GM23338 (cell line): ENCODE measurements around the gene SERGEF. TPM values are rescaled to one million over a fixed set of nuclear protein-coding genes. Genes with fewer than 3 reads are reported as not detected.

Source experiments
- ATAC-seq: fragments of 200-7000 bp; cut with Tn5 transposase; 3 replicates; pipeline ENCODE4 v1.9.1; 2020
- DNase-seq: peaks from one replicate; pipeline ENCODE4 v3.0.0-alpha.2; 2015; ENCODE audit warnings: low spot score
- H2AFZ ChIP-seq: fragments of 200-600 bp; sonication (generic); 2 replicates; pipeline ENCODE4 v1.8.0; 2016; ENCODE audit warnings: antibody characterized with exemption, mild to moderate bottlenecking, moderate library complexity
- H3F3A ChIP-seq: fragments of 200-600 bp; sonication (generic); replicated peaks from 2 replicates; pipeline ENCODE4 v1.8.0; 2017; ENCODE audit warnings: antibody characterized with exemption, mixed run types, low read depth
- H3K27ac ChIP-seq: fragments of 200-600 bp; sonication (generic); 2 replicates; pipeline ENCODE4 v1.6.1; 2016; ENCODE audit warnings: low read depth
- H3K27me3 ChIP-seq: fragments of 200-600 bp; sonication (generic); 2 replicates; pipeline ENCODE4 v1.8.0; 2016; ENCODE audit warnings: mild to moderate bottlenecking, mixed run types, moderate library complexity; ENCODE audit not compliant: insufficient read depth
- H3K36me3 ChIP-seq: fragments of 200-600 bp; sonication (generic); 2 replicates; pipeline ENCODE4 v1.8.0; 2016; ENCODE audit warnings: mild to moderate bottlenecking; ENCODE audit not compliant: insufficient read depth
- H3K4me1 ChIP-seq: fragments of 200-600 bp; sonication (generic); 2 replicates; pipeline ENCODE4 v1.8.0; 2016; ENCODE audit warnings: mild to moderate bottlenecking, moderate library complexity; ENCODE audit not compliant: insufficient read depth
- H3K4me2 ChIP-seq: fragments of 200-600 bp; sonication (generic); 2 replicates; pipeline ENCODE4 v1.7.1; 2017; ENCODE audit warnings: mixed run types
- H3K4me3 ChIP-seq: fragments of 200-600 bp; sonication (generic); 2 replicates; pipeline ENCODE4 v1.6.1; 2016; ENCODE audit warnings: mixed run types
- H3K79me2 ChIP-seq: fragments of 200-600 bp; sonication (generic); replicated peaks from 2 replicates; pipeline ENCODE4 v1.8.0; 2017; ENCODE audit warnings: mild to moderate bottlenecking; ENCODE audit not compliant: insufficient read depth
- H3K9me2 ChIP-seq: fragments of 200-600 bp; sonication (generic); 2 replicates; pipeline ENCODE4 v1.8.0; 2017; ENCODE audit not compliant: insufficient read depth
- H4K20me1 ChIP-seq: fragments of 200-600 bp; sonication (generic); replicated peaks from 2 replicates; pipeline ENCODE4 v1.8.0; 2017; ENCODE audit warnings: mild to moderate bottlenecking; ENCODE audit not compliant: insufficient read depth
- H3K27ac Mint-ChIP-seq: 2 replicates; pipeline ENCODE4 v1.8.0; 2020; ENCODE audit warnings: inconsistent platforms, mild to moderate bottlenecking, moderate library complexity, mixed read lengths
- H3K27me3 Mint-ChIP-seq: 3 replicates; pipeline ENCODE4 v1.8.0; 2022; ENCODE audit warnings: low read depth, mild to moderate bottlenecking, moderate library complexity, mixed read lengths, inconsistent platforms; ENCODE audit not compliant: insufficient read depth, poor library complexity
- H3K36me3 Mint-ChIP-seq: 3 replicates; pipeline ENCODE4 v1.8.0; 2021; ENCODE audit warnings: low read depth, mild to moderate bottlenecking, inconsistent platforms, moderate library complexity, mixed read lengths
- H3K4me1 Mint-ChIP-seq: 3 replicates; pipeline ENCODE4 v1.8.0; 2020; ENCODE audit warnings: mild to moderate bottlenecking, inconsistent platforms, mixed read lengths
- H3K4me3 Mint-ChIP-seq: 3 replicates; pipeline ENCODE4 v1.8.0; 2021; ENCODE audit warnings: moderate library complexity, mild to moderate bottlenecking, inconsistent platforms, mixed read lengths
- H3K9me3 Mint-ChIP-seq: 3 replicates; pipeline ENCODE4 v1.8.0; 2020; ENCODE audit warnings: moderate library complexity, mild to moderate bottlenecking, inconsistent platforms, mixed read lengths
- CREB1 ChIP-seq: fragments of 250-450 bp; sonication (Bioruptor Pico); IDR thresholded peaks from 2 replicates; pipeline ENCODE4 v1.5.0; 2020; ENCODE audit warnings: low read depth, mild to moderate bottlenecking, moderate library complexity
- EZH2 ChIP-seq: fragments of 200-600 bp; sonication (generic); IDR thresholded peaks from one replicate; pipeline ENCODE4 v1.8.0; 2017; ENCODE audit warnings: antibody characterized with exemption, mild to moderate bottlenecking, low read depth; ENCODE audit not compliant: unreplicated experiment
- EZH2phosphoT487 ChIP-seq: fragments of 200-600 bp; sonication (generic); IDR thresholded peaks from one replicate; pipeline ENCODE4 v1.8.1; 2018; ENCODE audit warnings: antibody characterized with exemption; ENCODE audit not compliant: unreplicated experiment
- JUNB ChIP-seq: IDR thresholded peaks from one replicate; pipeline ENCODE4 v1.6.1; 2016; ENCODE audit warnings: antibody characterized with exemption; ENCODE audit not compliant: unreplicated experiment
- NANOG ChIP-seq: IDR thresholded peaks from 2 replicates; pipeline ENCODE4 v1.6.1; 2016; ENCODE audit warnings: antibody characterized with exemption, borderline replicate concordance
- POLR2AphosphoS5 ChIP-seq: IDR thresholded peaks from 2 replicates; pipeline ENCODE4 v1.6.1; 2016; ENCODE audit warnings: antibody characterized with exemption, low read depth
- STAT1 ChIP-seq: IDR thresholded peaks from one replicate; pipeline ENCODE4 v1.6.1; 2016; ENCODE audit warnings: antibody characterized with exemption; ENCODE audit not compliant: unreplicated experiment
- ZNF114 ChIP-seq: fragments of 250-450 bp; sonication (Bioruptor Pico); IDR thresholded peaks from 2 replicates; pipeline ENCODE4 v1.5.0; 2020; ENCODE audit warnings: mild to moderate bottlenecking, moderate library complexity
- ZNF331 ChIP-seq: fragments of 250-450 bp; sonication (Bioruptor Pico); IDR thresholded peaks from 2 replicates; pipeline ENCODE4 v1.5.0; 2020; ENCODE audit warnings: low read depth, mild to moderate bottlenecking, moderate library complexity
- polyA plus RNA-seq: library from polyadenylated mRNA; unstranded; fragments of >200 nt; fragmentation: Nextera tagmentation; extraction: Ambion mirVana; gene quantifications from 2 replicates; pipeline ENCODE4 v1.2.1, GENCODE V29; 2016
- total RNA-seq: library from RNA; depleted of rRNA; stranded (reverse); fragments of >200 nt; shearing (Covaris generic); gene quantifications from 2 replicates; pipeline ENCODE4 v1.2.3, GENCODE V29; 2014
- TF ChIP-seq, protein P1 (sequence below): IDR thresholded peaks from one replicate; pipeline ENCODE4 v1.6.1; 2018; ENCODE audit warnings: antibody characterized with exemption; ENCODE audit not compliant: unreplicated experiment
- TF ChIP-seq, protein P2 (sequence below): fragments of 250-450 bp; sonication (Bioruptor Pico); IDR thresholded peaks from 2 replicates; pipeline ENCODE4 v1.5.0; 2020; ENCODE audit warnings: mild to moderate bottlenecking, moderate library complexity
- TF ChIP-seq, protein P3 (sequence below), 2 experiments: fragments of 200-600 bp in 1 of 2; sonication (generic) in 1 of 2; conservative IDR thresholded peaks; 2 replicates each; pipeline versions ENCODE4 v1.5.1 to v1.6.1; 2016 to 2017; ENCODE audit warnings: antibody characterized with exemption in 2 of 2, low read depth in 2 of 2, mild to moderate bottlenecking in 2 of 2, moderate library complexity in 1 of 2
- TF ChIP-seq, protein P4 (sequence below): IDR thresholded peaks from 2 replicates; pipeline ENCODE4 v1.6.1; 2016; ENCODE audit warnings: antibody characterized with exemption

SERGEF gene
- total and polyA plus RNA-seq, 2 experiments from 2014 or later, result 24.2 to 27.9 TPM

DNA sequence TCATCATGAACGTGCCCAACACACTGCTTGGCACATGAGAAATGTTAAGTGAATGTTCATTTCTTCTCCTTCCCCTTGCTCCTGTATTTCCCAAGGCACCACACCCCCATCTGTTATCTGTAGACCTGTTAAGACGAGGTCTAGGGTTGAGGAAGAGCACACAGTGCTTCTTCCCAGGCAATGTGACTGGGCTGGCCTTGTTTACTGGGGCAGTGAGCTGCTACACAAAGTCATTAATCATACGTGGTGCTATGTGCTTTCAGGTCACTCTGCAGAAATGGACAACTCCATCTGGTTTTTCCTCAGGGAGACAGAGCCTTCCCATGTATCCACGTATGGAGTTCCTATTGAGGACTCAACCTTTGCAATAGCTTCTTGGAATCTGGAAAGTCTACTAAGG lies 159.6 kb downstream of the SERGEF start:
- Histone ChIP-seq H3K79me2 (no peaks in the 10 kb centered on the region), H3K4me3 (no peak overlapping the region), H3K4me1 (no peaks in the 10 kb centered on the region), H3F3A (no peaks in the 10 kb centered on the region), H3K27ac (no peak overlapping the region), H3K27me3 (no peaks in the 10 kb centered on the region), H4K20me1 (no peaks in the 10 kb centered on the region), H3K36me3 (no peaks in the 10 kb centered on the region), H3K9me2 (no peaks in the 10 kb centered on the region), H2AFZ (no peak overlapping the region), H3K4me2 (no peak overlapping the region)
- DNase-seq (no peak), ATAC-seq (no peak)
- Mint-ChIP-seq H3K27me3 (peaks cover 5% of the 10 kb centered on the region), H3K36me3 (no peaks in the 10 kb centered on the region), H3K4me1 (no peaks in the 10 kb centered on the region), H3K4me3 (no peak overlapping the region), H3K27ac (no peak overlapping the region), H3K9me3 (no peaks in the 10 kb centered on the region)
- TF ChIP-seq, protein P1, sequence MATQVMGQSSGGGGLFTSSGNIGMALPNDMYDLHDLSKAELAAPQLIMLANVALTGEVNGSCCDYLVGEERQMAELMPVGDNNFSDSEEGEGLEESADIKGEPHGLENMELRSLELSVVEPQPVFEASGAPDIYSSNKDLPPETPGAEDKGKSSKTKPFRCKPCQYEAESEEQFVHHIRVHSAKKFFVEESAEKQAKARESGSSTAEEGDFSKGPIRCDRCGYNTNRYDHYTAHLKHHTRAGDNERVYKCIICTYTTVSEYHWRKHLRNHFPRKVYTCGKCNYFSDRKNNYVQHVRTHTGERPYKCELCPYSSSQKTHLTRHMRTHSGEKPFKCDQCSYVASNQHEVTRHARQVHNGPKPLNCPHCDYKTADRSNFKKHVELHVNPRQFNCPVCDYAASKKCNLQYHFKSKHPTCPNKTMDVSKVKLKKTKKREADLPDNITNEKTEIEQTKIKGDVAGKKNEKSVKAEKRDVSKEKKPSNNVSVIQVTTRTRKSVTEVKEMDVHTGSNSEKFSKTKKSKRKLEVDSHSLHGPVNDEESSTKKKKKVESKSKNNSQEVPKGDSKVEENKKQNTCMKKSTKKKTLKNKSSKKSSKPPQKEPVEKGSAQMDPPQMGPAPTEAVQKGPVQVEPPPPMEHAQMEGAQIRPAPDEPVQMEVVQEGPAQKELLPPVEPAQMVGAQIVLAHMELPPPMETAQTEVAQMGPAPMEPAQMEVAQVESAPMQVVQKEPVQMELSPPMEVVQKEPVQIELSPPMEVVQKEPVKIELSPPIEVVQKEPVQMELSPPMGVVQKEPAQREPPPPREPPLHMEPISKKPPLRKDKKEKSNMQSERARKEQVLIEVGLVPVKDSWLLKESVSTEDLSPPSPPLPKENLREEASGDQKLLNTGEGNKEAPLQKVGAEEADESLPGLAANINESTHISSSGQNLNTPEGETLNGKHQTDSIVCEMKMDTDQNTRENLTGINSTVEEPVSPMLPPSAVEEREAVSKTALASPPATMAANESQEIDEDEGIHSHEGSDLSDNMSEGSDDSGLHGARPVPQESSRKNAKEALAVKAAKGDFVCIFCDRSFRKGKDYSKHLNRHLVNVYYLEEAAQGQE, result no peak
- TF ChIP-seq EZH2phosphoT487 (no peak), ZNF114 (CRISPR knock-in tag) (no peak), STAT1 (no peak), NANOG (no peak), ZNF331 (CRISPR knock-in tag) (no peak), POLR2AphosphoS5 (no peak), EZH2 (no peak), CREB1 (CRISPR knock-in tag) (no peak), JUNB (no peak)
- TF ChIP-seq, protein P2, sequence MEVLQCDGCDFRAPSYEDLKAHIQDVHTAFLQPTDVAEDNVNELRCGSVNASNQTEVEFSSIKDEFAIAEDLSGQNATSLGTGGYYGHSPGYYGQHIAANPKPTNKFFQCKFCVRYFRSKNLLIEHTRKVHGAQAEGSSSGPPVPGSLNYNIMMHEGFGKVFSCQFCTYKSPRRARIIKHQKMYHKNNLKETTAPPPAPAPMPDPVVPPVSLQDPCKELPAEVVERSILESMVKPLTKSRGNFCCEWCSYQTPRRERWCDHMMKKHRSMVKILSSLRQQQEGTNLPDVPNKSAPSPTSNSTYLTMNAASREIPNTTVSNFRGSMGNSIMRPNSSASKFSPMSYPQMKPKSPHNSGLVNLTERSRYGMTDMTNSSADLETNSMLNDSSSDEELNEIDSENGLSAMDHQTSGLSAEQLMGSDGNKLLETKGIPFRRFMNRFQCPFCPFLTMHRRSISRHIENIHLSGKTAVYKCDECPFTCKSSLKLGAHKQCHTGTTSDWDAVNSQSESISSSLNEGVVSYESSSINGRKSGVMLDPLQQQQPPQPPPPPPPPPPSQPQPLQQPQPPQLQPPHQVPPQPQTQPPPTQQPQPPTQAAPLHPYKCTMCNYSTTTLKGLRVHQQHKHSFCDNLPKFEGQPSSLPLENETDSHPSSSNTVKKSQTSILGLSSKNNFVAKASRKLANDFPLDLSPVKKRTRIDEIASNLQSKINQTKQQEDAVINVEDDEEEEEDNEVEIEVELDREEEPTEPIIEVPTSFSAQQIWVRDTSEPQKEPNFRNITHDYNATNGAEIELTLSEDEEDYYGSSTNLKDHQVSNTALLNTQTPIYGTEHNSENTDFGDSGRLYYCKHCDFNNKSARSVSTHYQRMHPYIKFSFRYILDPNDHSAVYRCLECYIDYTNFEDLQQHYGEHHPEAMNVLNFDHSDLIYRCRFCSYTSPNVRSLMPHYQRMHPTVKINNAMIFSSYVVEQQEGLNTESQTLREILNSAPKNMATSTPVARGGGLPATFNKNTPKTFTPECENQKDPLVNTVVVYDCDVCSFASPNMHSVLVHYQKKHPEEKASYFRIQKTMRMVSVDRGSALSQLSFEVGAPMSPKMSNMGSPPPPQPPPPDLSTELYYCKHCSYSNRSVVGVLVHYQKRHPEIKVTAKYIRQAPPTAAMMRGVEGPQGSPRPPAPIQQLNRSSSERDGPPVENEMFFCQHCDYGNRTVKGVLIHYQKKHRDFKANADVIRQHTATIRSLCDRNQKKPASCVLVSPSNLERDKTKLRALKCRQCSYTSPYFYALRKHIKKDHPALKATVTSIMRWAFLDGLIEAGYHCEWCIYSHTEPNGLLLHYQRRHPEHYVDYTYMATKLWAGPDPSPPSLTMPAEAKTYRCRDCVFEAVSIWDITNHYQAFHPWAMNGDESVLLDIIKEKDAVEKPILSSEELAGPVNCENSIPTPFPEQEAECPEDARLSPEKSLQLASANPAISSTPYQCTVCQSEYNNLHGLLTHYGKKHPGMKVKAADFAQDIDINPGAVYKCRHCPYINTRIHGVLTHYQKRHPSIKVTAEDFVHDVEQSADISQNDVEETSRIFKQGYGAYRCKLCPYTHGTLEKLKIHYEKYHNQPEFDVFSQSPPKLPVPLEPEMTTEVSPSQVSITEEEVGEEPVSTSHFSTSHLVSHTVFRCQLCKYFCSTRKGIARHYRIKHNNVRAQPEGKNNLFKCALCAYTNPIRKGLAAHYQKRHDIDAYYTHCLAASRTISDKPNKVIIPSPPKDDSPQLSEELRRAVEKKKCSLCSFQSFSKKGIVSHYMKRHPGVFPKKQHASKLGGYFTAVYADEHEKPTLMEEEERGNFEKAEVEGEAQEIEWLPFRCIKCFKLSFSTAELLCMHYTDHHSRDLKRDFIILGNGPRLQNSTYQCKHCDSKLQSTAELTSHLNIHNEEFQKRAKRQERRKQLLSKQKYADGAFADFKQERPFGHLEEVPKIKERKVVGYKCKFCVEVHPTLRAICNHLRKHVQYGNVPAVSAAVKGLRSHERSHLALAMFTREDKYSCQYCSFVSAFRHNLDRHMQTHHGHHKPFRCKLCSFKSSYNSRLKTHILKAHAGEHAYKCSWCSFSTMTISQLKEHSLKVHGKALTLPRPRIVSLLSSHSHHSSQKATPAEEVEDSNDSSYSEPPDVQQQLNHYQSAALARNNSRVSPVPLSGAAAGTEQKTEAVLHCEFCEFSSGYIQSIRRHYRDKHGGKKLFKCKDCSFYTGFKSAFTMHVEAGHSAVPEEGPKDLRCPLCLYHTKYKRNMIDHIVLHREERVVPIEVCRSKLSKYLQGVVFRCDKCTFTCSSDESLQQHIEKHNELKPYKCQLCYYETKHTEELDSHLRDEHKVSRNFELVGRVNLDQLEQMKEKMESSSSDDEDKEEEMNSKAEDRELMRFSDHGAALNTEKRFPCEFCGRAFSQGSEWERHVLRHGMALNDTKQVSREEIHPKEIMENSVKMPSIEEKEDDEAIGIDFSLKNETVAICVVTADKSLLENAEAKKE (CRISPR knock-in tag), result no peak
- TF ChIP-seq, protein P3, sequence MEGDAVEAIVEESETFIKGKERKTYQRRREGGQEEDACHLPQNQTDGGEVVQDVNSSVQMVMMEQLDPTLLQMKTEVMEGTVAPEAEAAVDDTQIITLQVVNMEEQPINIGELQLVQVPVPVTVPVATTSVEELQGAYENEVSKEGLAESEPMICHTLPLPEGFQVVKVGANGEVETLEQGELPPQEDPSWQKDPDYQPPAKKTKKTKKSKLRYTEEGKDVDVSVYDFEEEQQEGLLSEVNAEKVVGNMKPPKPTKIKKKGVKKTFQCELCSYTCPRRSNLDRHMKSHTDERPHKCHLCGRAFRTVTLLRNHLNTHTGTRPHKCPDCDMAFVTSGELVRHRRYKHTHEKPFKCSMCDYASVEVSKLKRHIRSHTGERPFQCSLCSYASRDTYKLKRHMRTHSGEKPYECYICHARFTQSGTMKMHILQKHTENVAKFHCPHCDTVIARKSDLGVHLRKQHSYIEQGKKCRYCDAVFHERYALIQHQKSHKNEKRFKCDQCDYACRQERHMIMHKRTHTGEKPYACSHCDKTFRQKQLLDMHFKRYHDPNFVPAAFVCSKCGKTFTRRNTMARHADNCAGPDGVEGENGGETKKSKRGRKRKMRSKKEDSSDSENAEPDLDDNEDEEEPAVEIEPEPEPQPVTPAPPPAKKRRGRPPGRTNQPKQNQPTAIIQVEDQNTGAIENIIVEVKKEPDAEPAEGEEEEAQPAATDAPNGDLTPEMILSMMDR (conservative IDR thresholded peaks at IDR 0.05; ENCODE audit: low read depth in 2 of 2), result no peak
- TF ChIP-seq, protein P4, sequence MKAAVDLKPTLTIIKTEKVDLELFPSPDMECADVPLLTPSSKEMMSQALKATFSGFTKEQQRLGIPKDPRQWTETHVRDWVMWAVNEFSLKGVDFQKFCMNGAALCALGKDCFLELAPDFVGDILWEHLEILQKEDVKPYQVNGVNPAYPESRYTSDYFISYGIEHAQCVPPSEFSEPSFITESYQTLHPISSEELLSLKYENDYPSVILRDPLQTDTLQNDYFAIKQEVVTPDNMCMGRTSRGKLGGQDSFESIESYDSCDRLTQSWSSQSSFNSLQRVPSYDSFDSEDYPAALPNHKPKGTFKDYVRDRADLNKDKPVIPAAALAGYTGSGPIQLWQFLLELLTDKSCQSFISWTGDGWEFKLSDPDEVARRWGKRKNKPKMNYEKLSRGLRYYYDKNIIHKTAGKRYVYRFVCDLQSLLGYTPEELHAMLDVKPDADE, result no peak
